OCI-M2 (cell line): ENCODE data around the gene TMEM117.
"Not testable (repeated sequence)": the region's sequence is repeated elsewhere in the genome, so short reads cannot be mapped to it uniquely, and the experiment has no call there.

Experiments used
- DNase-seq: peaks from one replicate; lab custom pipeline; 2025; ENCODE audit not compliant: unreplicated experiment; lab: John Stamatoyannopoulos, UW

The TMEM117 gene

GRCh38 chr12:43840338-43840737, 4.5 kb downstream of the TMEM117 start:
- no peak for DNase-seq

- no peak for DNase-seq
Observed at GRCh38 chr12:43841253-43841652, 5.4 kb downstream of the TMEM117 start.

GRCh38 chr12:43842259-43842658, 6.4 kb downstream of the TMEM117 start:
- DNase-seq, result no peak

- not testable (repeated sequence) for DNase-seq
Observed at GRCh38 chr12:43847425-43848225, 11.7 kb downstream of the TMEM117 start.

- no peak for DNase-seq
Observed at GRCh38 chr12:43848226-43848507, 12.3 kb downstream of the TMEM117 start.

- no peak for DNase-seq
Observed at GRCh38 chr12:43848786-43849185, 12.9 kb downstream of the TMEM117 start.

GRCh38 chr12:43852744-43853143, 16.9 kb downstream of the TMEM117 start:
- DNase-seq, result no peak

GRCh38 chr12:43856972-43857371, 21.1 kb downstream of the TMEM117 start:
- DNase-seq, result no peak

GRCh38 chr12:43858096-43858495, 22.2 kb downstream of the TMEM117 start:
- no peak for DNase-seq

GRCh38 chr12:43858991-43859390, 23.1 kb downstream of the TMEM117 start:
- no peak for DNase-seq

- DNase-seq, result no peak
Observed at GRCh38 chr12:43861015-43861839, 25.3 kb downstream of the TMEM117 start.

GRCh38 chr12:43861840-43862150, 25.9 kb downstream of the TMEM117 start:
- no peak for DNase-seq

- DNase-seq, result no peak
Observed at GRCh38 chr12:43863770-43864366, 28.0 kb downstream of the TMEM117 start.

GRCh38 chr12:43864557-43864956, 28.7 kb downstream of the TMEM117 start:
- not testable (repeated sequence) for DNase-seq

GRCh38 chr12:43869184-43869583, 33.3 kb downstream of the TMEM117 start:
- DNase-seq, result no peak

GRCh38 chr12:43869765-43870164, 33.9 kb downstream of the TMEM117 start:
- DNase-seq, result not testable (repeated sequence)

- DNase-seq, result not testable (repeated sequence)
Observed at GRCh38 chr12:43871258-43871657, 35.4 kb downstream of the TMEM117 start.

GRCh38 chr12:43872396-43872795, 36.5 kb downstream of the TMEM117 start:
- DNase-seq, result no peak

- DNase-seq, result no peak
Observed at GRCh38 chr12:43878050-43878449, 42.2 kb downstream of the TMEM117 start.

GRCh38 chr12:43880547-43880946, 44.7 kb downstream of the TMEM117 start:
- no peak for DNase-seq

GRCh38 chr12:43882578-43883178, 46.8 kb downstream of the TMEM117 start:
- DNase-seq, result no peak

GRCh38 chr12:43883311-43883710, 47.4 kb downstream of the TMEM117 start:
- DNase-seq, result no peak
